ENCODE data around the gene CPPED1. TPM values are rescaled to one million over a fixed set of nuclear protein-coding genes. Genes with fewer than 3 reads are reported as not detected.
"Not testable (repeated sequence)": the region's sequence is repeated elsewhere in the genome, so short reads cannot be mapped to it uniquely, and the experiment has no call there.

The CPPED1 gene
- total RNA-seq, 1 donor from 2014 or later, result 26.1 TPM

GRCh38 chr16:12766208-12766607, 37.5 kb downstream of the CPPED1 start:
- not testable (repeated sequence) for ATAC-seq

- no peak for ATAC-seq
These were observed 38.7 kb downstream of the CPPED1 start for GRCh38 chr16:12764813-12765488.

GRCh38 chr16:12763517-12763916, 40.2 kb downstream of the CPPED1 start:
- ATAC-seq, result no peak

DNA sequence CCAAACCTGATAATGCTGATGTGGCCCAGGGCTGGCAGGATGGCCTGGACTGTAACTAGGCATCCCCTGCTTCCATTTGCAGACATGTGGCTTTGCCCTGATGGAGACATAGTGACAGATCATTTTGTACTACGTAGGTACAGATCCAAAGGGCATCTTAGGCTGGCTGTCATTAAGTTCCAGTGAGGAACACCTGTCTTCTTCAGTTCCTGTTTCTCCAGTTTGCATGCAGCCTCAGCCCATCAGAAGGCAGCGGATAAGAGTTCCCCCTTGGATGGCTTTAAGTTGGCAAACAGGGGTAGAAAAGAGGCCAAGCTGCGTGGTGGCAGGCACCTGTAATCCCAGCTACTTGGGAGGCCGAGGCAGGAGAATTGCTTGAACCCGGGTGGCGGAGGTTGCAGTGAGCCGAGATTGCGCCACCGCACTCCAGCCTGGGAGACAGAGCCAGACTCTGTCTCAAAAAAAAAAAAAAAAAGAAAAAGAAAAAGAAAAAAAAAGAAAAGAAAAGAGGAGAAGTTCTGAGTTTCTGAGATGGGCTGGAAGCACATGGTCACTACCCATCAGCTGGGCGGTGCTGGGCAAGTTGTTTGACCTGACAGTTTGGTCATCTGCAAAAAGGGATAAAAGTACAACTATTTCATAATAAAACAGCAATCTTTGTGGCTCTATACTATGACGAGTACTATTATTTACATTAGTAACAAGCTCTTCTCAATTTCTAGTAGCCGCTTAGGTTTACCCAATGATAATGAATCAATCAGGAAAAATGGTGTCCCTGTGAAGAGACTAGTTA, 42.7 kb downstream of the CPPED1 start:
- no peak for ATAC-seq

DNA sequence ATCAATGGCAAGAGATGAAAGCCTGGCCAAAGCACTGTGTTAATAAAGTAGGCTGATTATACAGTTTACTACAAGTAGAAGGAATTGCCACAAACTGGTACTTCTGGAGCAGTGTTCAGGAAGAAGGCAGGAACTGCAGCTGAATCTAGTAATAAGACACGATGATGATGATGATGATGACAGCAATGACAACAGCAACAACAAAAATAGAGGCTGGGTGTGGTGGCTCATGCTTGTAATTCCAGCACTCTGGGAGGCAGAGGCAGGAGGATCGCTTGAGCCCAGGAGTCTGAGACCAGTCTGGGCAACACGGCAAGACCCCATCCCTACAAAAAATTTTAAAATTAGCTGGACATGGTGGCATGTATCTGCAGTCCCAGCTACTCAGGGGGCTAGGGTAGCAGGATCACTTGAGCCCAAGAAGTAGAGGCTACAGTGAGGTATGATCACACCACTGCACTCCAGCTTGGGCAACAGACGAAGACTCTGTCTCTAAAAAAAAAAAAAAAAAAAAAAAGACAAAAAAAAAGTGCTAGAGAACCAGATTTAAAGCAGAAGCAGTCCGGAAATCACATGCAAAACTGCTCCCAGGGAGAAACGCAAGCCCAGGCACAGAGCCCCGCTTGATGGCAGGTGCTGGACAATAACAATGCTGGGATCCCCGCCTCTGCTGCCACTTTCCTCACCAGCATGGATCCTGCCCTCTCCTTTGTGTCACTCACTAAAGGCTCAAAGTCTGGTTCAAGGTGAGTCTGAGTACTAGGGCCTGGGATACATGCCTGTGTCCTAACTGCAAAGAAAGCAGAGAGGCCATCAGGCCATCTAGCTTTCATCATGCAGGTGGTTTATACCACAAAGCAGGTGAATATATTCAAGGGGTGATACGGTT, 44.8 kb downstream of the CPPED1 start:
- ATAC-seq, result no peak

- ATAC-seq, result no peak
These were observed 45.5 kb downstream of the CPPED1 start for GRCh38 chr16:12758031-12758669.

DNA sequence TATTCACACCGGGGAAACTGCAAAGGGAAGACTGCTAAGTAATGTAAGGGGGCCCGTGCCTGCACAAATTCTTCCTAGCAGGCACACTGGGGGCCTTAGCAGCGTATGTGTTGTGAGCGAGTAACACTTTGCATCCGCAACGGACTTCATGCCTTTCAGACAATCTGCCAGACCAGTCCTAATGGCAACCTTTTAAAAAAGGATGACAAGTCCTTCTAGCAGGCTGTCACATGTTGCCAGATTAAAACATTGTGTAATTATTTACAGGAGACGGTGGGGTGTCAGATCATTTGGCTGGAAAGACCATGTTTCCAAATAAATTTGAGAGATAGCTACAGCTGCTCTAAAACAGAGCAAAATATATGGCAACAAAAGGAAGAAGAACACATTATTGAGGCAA, 46.1 kb downstream of the CPPED1 start:
- ATAC-seq, result no peak

GRCh38 chr16:12754824-12755543, 48.7 kb downstream of the CPPED1 start:
- ATAC-seq, result no peak

GRCh38 chr16:12753203-12754023, 50.3 kb downstream of the CPPED1 start:
- no peak for ATAC-seq

- no peak for ATAC-seq
These were observed 51.5 kb downstream of the CPPED1 start for GRCh38 chr16:12752159-12752558.

DNA sequence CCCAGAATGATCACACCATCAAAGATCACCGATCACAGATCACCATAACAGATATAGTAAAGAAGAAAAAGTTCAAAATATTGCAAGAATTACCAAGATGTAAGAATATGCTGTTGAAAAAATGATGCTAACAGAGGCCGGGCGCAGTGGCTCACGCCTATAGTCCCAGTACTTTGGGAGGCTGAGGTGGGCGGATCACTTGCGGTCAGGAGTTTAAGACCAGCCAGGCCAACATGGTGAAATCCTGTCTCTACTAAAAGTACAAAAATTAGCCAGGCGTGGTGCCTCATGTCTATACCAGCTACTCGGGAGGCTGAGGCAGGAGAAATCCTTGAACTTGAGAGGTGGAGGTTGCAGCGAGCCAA, 53.2 kb downstream of the CPPED1 start:
- ATAC-seq, result no peak

DNA sequence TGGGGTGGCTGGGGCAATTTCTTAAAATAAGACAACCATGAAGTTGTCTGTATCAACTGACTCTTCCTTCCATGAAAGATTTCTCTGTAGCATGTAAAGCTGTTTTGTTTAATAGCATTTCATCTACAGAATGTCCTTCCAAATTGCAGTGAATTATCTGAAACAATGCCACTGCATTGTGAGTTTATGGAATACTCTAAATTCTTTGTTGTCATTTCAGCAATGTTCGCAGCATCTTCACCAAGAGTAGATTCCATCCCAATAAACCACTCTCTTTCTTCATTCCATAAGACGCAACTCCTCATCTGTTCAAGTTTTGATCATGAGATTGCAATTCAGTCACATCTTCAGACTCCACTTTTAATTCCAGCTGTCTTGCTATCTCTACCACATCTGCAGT, 54.6 kb downstream of the CPPED1 start:
- no peak for ATAC-seq

GRCh38 chr16:12747827-12748226, 55.9 kb downstream of the CPPED1 start:
- no peak for ATAC-seq

DNA sequence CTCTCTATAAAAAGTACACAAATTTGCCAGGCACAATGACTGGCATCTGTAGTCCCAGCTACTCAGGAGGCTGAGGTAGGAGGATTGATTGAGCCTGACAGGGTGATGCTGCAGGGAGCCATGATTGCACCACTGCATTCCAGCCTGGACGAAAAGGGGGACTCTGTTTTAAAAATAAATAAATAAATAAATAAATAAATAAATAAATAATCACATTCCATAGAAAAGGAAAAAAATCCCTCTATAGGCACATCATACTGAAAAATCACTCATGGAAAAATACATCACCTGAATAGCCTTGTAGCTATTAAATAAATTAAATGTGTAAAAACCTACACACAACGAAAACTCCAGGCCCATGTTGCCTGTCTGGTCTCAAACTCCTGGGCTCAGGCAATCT, 56.4 kb downstream of the CPPED1 start:
- ATAC-seq, result no peak

DNA sequence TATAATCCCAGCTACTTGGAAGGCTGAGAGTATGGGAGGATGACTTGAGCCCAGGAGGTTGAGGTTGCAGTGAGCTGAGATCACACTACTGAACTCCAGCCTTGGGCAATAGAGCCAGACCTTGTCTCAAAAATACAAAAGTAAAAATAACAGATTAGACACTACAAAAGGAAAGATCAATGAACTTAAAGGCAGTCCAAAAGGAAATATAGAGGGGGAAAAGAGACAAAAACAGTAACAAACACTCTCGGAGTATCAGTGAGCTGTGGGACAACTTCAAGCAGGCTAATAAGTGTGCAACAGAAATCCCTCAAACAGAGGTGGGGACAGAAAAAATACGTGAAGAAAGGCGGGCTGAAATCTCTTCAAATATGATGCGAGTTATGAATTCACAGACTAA, 58.8 kb downstream of the CPPED1 start:
- no peak for ATAC-seq

GRCh38 chr16:12742741-12743140, 60.9 kb downstream of the CPPED1 start:
- ATAC-seq, result no peak

DNA sequence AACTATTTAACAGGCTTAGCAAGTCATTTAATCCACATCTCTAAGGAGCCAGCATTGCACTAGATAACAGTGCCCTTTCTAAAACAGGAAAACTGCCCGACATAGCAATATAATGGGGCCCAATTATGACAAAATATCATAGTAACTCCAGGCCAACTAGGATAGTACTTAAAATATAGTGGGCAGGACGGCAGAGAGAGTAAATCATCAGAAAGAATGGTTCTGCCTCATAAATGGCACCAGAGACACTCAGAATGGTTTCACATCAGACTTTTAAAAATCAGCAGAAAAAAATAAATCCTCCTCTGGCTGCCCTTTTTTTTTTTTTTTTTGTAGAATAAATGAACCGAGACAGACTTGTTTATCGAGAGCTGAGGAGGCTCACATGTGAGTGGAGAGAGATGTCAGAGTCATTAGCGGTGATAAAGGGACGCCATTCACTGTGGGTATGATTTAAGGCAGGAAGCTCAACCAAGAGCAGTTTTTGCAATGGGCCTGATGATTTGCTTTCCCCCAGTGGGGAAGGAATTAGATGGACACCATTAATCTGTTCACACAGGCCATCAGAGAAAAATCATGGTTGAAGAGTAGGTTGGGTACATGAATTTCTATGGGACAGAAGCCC, 62.6 kb downstream of the CPPED1 start:
- ATAC-seq, result no peak

- no peak for ATAC-seq
These were observed 63.9 kb downstream of the CPPED1 start for GRCh38 chr16:12739738-12740137.

DNA sequence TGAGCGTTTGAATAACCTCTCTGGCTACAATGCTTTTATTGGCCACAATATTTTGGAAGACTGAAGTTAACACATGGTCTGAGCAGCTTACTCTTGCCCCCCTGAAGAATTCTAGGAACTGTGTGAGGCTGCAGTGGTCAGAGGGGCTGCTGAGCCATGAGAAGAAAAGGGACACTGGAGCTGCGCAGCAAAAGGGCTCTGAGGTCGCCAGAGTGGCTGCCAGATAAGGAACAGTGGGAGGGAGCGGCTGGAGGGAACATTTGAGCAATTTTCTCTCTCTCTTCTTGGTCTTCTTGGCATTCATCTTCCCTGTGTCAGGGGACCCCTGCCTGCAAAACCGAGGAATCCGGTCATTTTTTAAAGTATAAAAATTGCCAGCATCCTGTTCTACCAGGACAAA, 66.1 kb downstream of the CPPED1 start:
- no peak for ATAC-seq

DNA sequence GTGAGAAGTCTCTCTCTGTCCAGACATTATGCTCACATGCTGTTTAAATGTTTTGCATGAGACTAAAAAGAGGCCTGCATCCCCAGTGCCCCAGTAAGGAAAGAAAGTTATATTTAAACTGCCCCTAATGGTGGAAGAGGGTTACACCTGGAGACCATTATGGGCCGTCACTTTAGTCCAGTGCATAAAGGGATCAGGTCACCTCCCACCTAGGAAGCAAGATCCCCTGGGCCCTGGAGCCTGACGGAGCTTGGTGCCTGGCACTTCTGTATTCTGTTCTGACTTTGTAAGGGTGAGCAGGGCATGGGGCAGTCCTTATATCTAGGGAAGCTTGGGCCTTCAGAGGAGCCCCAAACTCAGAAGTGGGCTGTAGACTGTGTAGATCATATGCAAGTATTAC, 67.9 kb downstream of the CPPED1 start:
- no peak for ATAC-seq

GRCh38 chr16:12732600-12732999, 71.1 kb downstream of the CPPED1 start:
- ATAC-seq, result no peak
